Spleen (tissue), 11 donors: ENCODE results near the gene SPATA7. TPM values are rescaled to one million over a fixed set of nuclear protein-coding genes. Genes with fewer than 3 reads are reported as not detected.
"Not testable (repeated sequence)": the region's sequence is repeated elsewhere in the genome, so short reads cannot be mapped to it uniquely, and the experiment has no call there.

Experiments used
- DNase-seq: peaks from one replicate; pipeline ENCODE4 v3.0.0-alpha.2; 2020
- H3K27ac ChIP-seq, 8 donors: fragments of 200-600 bp; sonication (generic) in 7 of 8; 1 replicate in 4 of 8; 2 replicates in 4 of 8; pipeline versions ENCODE4 v1.5.0 to v1.8.0; 2016 to 2021; ENCODE audit warnings: inconsistent platforms in 4 of 8, mild to moderate bottlenecking in 4 of 8, moderate library complexity in 1 of 8
- H3K27me3 ChIP-seq, 7 donors: fragments of 200-600 bp; sonication (generic) in 6 of 7; replicated peaks in 1 of 7; 1 replicate in 4 of 7; 2 replicates in 3 of 7; pipeline versions ENCODE4 v1.5.0 to v1.8.0; 2016 to 2021; ENCODE audit warnings: inconsistent platforms in 3 of 7, mild to moderate bottlenecking in 1 of 7
- H3K36me3 ChIP-seq, 6 donors: fragments of 200-600 bp; sonication (generic) in 5 of 6; 1 replicate in 4 of 6; 2 replicates in 2 of 6; pipeline versions ENCODE4 v1.5.0 to v1.8.0; 2016 to 2021; ENCODE audit warnings: inconsistent platforms in 2 of 6
- H3K4me1 ChIP-seq, 6 donors: fragments of 200-600 bp; sonication (generic) in 5 of 6; 1 replicate in 3 of 6; 2 replicates in 3 of 6; pipeline versions ENCODE4 v1.5.0 to v1.8.0; 2016 to 2021; ENCODE audit warnings: inconsistent platforms in 3 of 6
- H3K4me3 ChIP-seq, 8 donors: fragments of 200-600 bp; sonication (generic) in 7 of 8; 1 replicate in 4 of 8; 2 replicates in 4 of 8; pipeline versions ENCODE4 v1.5.0 to v1.8.0; 2016 to 2021; ENCODE audit warnings: inconsistent platforms in 4 of 8, mild to moderate bottlenecking in 4 of 8, moderate library complexity in 2 of 8
- H3K9me3 ChIP-seq, 8 donors: fragments of 200-600 bp; sonication (generic) in 7 of 8; 1 replicate in 4 of 8; 2 replicates in 4 of 8; pipeline versions ENCODE4 v1.5.0 to v1.8.0; 2016 to 2021; ENCODE audit warnings: inconsistent platforms in 4 of 8
- POLR2A ChIP-seq, 3 donors: fragments of 450-650 bp; IDR thresholded peaks; one replicate each; pipeline ENCODE4 v1.5.1; 2017; ENCODE audit warnings: antibody characterized with exemption in 3 of 3, mild to moderate bottlenecking in 1 of 3
- POLR2AphosphoS5 ChIP-seq, 3 donors: sonication (generic); formaldehyde crosslinking; IDR thresholded peaks; one replicate each; pipeline ENCODE4 v1.5.1; 2017; ENCODE audit warnings: antibody characterized with exemption in 3 of 3
- WGBS, 5 donors: extraction: QIAGEN DNeasy Blood & Tissue Kit in 3 of 5; methylation state at CpG; one replicate each; pipeline versions ENCODE4 v1.1.5 to v1.1.7; 2013 to 2018; 5-methylcytosine and 5-hydroxymethylcytosine counted together
- intact Hi-C: fragments of 100-400 bp; cut with DNase I; formaldehyde crosslinking; loops from one replicate; pipeline ENCODE4 v1.15.0; 2023; ENCODE audit warnings: low total_unique reads
- polyA plus RNA-seq, 3 donors: library from polyadenylated mRNA; stranded (reverse); fragments of 200-250 nt; gene quantifications; one replicate each; pipeline ENCODE4 v1.2.1, GENCODE V29; 2013
- total RNA-seq, 7 donors: library from RNA; depleted of rRNA in 3 of 7; stranded (reverse); fragments of >200 nt in 3 of 7; fragmentation: NEBNext Ultra II Directional in 4 of 7; extraction: Animal tissue kit (Norgen Biotek cat#: 25700) in 4 of 7; gene quantifications; one replicate each; pipeline versions ENCODE4 v1.1.0 to v1.2.1, GENCODE V29; 2016 to 2021
- TF ChIP-seq, protein P1 (sequence below), 11 experiments: fragments of 200-600 bp in 7 of 11; fragments of 450-650 bp in 4 of 11; sonication (generic) in 4 of 11; IDR thresholded peaks in 8 of 11; conservative IDR thresholded peaks in 3 of 11; 1 replicate in 7 of 11; 2 replicates in 4 of 11; pipeline versions ENCODE4 v1.4.0 to v1.8.0; 2016 to 2021; ENCODE audit warnings: antibody characterized with exemption in 11 of 11, inconsistent platforms in 4 of 11, mild to moderate bottlenecking in 1 of 11
- donor health status: healthy with polysubstance abuse.
- donor health status: DM: no; HTN: no; CAD: no; lungs with moderate emphysema.
- donor health status: DM: no; HTN: no; CAD: no.
- donor health status: Bipolar disorder and iron deficiency.
- donor health status: healthy.
- donor health status: DM: no; HTN: no; CAD: no.
- donor health status: DM: yes; HTN: yes; CAD: no.

SPATA7 gene
- total and polyA plus RNA-seq, 10 donors, result 2.8 to 18.7 (median 6.3) TPM

DNA sequence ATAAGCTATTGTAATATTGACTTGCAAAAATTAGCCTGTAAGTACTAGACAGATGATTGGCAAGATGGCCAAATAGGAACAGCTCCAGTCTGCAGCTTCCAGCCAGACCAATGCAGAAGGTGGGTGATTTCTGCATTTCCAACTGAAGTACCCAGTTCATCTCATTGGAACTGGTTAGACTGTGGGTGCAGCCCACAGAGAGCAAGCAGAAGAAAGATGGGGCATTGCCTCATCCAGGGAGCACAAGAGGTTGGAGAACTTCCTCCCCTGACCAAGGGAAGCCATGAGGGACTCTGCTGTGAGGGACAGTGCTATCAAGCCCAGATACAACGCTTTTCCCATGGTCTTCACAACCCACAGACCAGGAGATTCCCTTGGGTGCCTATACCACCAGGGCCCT lies 16.0 kb upstream of the SPATA7 start:
- 33 to 79% (median 51%) methylated on average over 1 of the region's 1 CpG for WGBS, 5 donors
- TF ChIP-seq POLR2A (IDR thresholded peaks at IDR 0.05) (no peak), POLR2AphosphoS5 (IDR thresholded peaks at IDR 0.05) (no peak)
- TF ChIP-seq, protein P1, sequence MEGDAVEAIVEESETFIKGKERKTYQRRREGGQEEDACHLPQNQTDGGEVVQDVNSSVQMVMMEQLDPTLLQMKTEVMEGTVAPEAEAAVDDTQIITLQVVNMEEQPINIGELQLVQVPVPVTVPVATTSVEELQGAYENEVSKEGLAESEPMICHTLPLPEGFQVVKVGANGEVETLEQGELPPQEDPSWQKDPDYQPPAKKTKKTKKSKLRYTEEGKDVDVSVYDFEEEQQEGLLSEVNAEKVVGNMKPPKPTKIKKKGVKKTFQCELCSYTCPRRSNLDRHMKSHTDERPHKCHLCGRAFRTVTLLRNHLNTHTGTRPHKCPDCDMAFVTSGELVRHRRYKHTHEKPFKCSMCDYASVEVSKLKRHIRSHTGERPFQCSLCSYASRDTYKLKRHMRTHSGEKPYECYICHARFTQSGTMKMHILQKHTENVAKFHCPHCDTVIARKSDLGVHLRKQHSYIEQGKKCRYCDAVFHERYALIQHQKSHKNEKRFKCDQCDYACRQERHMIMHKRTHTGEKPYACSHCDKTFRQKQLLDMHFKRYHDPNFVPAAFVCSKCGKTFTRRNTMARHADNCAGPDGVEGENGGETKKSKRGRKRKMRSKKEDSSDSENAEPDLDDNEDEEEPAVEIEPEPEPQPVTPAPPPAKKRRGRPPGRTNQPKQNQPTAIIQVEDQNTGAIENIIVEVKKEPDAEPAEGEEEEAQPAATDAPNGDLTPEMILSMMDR (IDR thresholded peaks at IDR 0.05 in 8 of 11, conservative IDR thresholded peaks at IDR 0.05 in 3 of 11), result no peak
- Histone ChIP-seq H3K27me3 (peaks cover 0 to 22% (median 0%) of the 10 kb centered on the region in 7 donors), H3K4me3 (no peak overlapping the region), H3K36me3 (no peaks in the 10 kb centered on the region), H3K27ac (no peak overlapping the region), H3K9me3 (peaks cover 0 to 9% (median 3%) of the 10 kb centered on the region in 8 donors), H3K4me1 (no peaks in the 10 kb centered on the region)
- no peak for DNase-seq
- intact Hi-C loops, result no loop called here

DNA sequence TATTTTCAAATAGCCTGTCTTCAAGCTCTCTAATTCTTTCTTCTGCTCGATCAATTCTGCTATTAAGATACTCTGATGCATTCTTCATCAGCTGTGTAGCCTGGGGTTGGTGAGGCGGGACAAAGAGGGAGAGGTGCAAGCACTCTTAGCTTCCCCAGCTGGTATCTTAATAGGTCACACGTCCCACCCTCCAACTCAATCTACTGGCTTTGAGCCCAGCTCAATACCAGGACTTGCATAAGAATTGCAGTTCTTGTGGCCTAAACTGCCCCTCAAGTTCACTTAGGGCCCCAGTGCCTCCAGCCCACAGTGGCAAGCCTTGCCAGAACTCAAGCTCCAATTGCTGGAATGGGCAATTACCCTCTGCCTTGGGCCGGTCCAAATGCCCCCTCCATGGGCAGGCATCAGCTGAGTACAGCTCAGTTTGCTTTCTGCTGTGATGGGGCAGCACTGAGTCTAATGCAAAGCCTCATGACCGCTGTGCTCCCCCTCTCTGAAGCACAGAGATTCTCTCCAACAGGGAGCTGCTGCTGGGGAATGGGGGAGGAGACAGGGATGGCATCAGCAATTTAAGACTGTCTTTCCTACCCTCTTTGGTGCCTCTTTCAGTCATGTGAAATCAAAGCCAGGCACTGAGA lies 5.6 kb upstream of the SPATA7 start:
- peaks cover 0 to 8% (median 0%) of the 10 kb centered on the region in 7 donors for H3K27me3 ChIP-seq
- H3K4me1 ChIP-seq, result peaks cover 0 to 6% (median 4%) of the 10 kb centered on the region in 6 donors
- no peak overlapping the region for H3K27ac ChIP-seq
- H3K4me3 ChIP-seq, result no peak overlapping the region
- TF ChIP-seq, protein P1 (IDR thresholded peaks at IDR 0.05 in 8 of 11, conservative IDR thresholded peaks at IDR 0.05 in 3 of 11), result peak in 1 of 11 experiments; percentile 1
- no peak for TF ChIP-seq POLR2A (IDR thresholded peaks at IDR 0.05)
- peaks cover 0 to 19% (median 14%) of the 10 kb centered on the region in 8 donors for H3K9me3 ChIP-seq
- H3K36me3 ChIP-seq, result no peaks in the 10 kb centered on the region
- DNase-seq, result no peak
- intact Hi-C loops, result no loop called here
- WGBS, 5 donors, result 66 to 78% (median 75%) methylated on average over 5 of the region's 5 CpGs

DNA sequence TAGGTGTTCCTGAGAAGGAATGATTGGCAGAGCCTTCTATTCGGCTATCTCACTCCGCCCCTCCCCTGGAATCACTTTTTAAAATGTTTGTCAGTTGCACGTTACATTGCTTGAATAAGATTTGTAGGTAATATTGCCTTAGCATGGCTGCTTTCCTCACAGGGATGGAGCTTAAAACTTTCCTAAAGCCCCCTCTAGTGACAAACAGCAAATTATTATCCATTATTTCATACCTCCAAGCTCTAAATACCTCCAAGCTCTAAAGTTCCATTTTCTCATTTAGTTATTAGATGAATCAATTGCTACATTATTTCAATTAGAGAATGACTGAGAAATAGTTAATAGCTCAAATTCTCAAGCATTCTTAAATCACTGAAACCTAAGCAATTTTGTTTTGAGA lies 5.1 kb upstream of the SPATA7 start:
- WGBS, 5 donors, result 50 to 59% (median 54%) methylated on average over 3 of the region's 3 CpGs
- H3K27me3 ChIP-seq, result peaks cover 0 to 8% (median 0%) of the 10 kb centered on the region in 7 donors
- TF ChIP-seq POLR2A (IDR thresholded peaks at IDR 0.05), result no peak
- TF ChIP-seq, protein P1 (IDR thresholded peaks at IDR 0.05 in 8 of 11, conservative IDR thresholded peaks at IDR 0.05 in 3 of 11), result peak in 2 of 11 experiments; percentile 8 to 25
- H3K36me3 ChIP-seq, result no peaks in the 10 kb centered on the region
- H3K9me3 ChIP-seq, result peaks cover 0 to 14% (median 9%) of the 10 kb centered on the region in 8 donors
- intact Hi-C loops, result no loop called here
- no peak overlapping the region for H3K4me3 ChIP-seq
- H3K4me1 ChIP-seq, result peaks cover 0 to 7% (median 5%) of the 10 kb centered on the region in 6 donors
- no peak for DNase-seq
- no peak overlapping the region for H3K27ac ChIP-seq

DNA sequence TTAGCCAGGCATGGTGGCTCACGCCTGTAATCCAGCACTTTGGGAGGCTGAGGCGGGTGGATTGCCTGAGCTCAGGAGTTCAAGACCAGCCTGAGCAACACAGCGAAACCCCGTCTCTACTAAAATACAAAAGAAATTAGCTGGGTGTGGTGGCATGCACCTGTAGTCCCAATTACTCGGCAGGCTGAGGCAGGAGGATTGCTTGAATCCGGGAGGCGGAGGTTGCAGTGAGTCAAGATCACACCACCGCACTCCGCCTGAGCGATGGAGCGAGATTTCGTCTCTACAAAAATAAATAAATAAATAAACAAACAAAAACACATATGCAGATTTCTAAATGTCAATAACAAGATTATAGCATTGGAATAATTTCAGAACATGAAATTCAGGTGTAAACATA lies 3.8 kb upstream of the SPATA7 start:
- H3K36me3 ChIP-seq, DNase-seq, H3K9me3 ChIP-seq, H3K27ac ChIP-seq, H3K4me3 ChIP-seq, intact Hi-C loops, H3K27me3 ChIP-seq: not testable (repeated sequence)
- peaks cover 0 to 18% (median 14%) of the 10 kb centered on the region in 6 donors for H3K4me1 ChIP-seq
- WGBS, 5 donors, result 93 to 98% (median 95%) methylated on average over 12 of the region's 12 CpGs
